ENCODE measurements around the gene MEAK7.

The MEAK7 gene

GRCh38 chr16:84504420-84505248 lies at the start of gene MEAK7:
TSS of gene MEAK7 (minus strand) at chr16:84504659. CDS start at chr16:84498086, 6,573 bp downstream.
- DNase-seq (ENCODE audit: low spot score): peak; percentile 96

GRCh38 chr16:84553873-84554399 lies 49.5 kb upstream of the MEAK7 start:
- DNase-seq (ENCODE audit: low spot score): peak; percentile 78

- DNase-seq (ENCODE audit: low spot score): no peak
Measured at GRCh38 chr16:84552135-84552534, 47.7 kb upstream of the MEAK7 start.

GRCh38 chr16:84550096-84550495 lies 45.6 kb upstream of the MEAK7 start:
- no peak for DNase-seq (ENCODE audit: low spot score)

GRCh38 chr16:84548971-84549844 lies 44.7 kb upstream of the MEAK7 start:
- DNase-seq (ENCODE audit: low spot score): peak; percentile 57

GRCh38 chr16:84548508-84548907 lies 44.0 kb upstream of the MEAK7 start:
- DNase-seq (ENCODE audit: low spot score): no peak

GRCh38 chr16:84547546-84548061 lies 43.1 kb upstream of the MEAK7 start:
- DNase-seq (ENCODE audit: low spot score): no peak

- DNase-seq (ENCODE audit: low spot score): no peak
Measured at GRCh38 chr16:84546669-84547545, 42.4 kb upstream of the MEAK7 start.

- DNase-seq (ENCODE audit: low spot score): no peak
Measured at GRCh38 chr16:84545114-84545737, 40.8 kb upstream of the MEAK7 start.

GRCh38 chr16:84544031-84544773 lies 39.7 kb upstream of the MEAK7 start:
- peak; percentile 26 for DNase-seq (ENCODE audit: low spot score)

- DNase-seq (ENCODE audit: low spot score): no peak
Measured at GRCh38 chr16:84543253-84543652, 38.8 kb upstream of the MEAK7 start.

- no peak for DNase-seq (ENCODE audit: low spot score)
Measured at GRCh38 chr16:84541999-84542817, 37.7 kb upstream of the MEAK7 start.

- no peak for DNase-seq (ENCODE audit: low spot score)
Measured at GRCh38 chr16:84540194-84540593, 35.7 kb upstream of the MEAK7 start.

GRCh38 chr16:84538222-84538840 lies 33.9 kb upstream of the MEAK7 start:
- no peak for DNase-seq (ENCODE audit: low spot score)

GRCh38 chr16:84537491-84538151 lies 33.2 kb upstream of the MEAK7 start:
- no peak for DNase-seq (ENCODE audit: low spot score)

- no peak for DNase-seq (ENCODE audit: low spot score)
Measured at GRCh38 chr16:84535851-84536250, 31.4 kb upstream of the MEAK7 start.

- no peak for DNase-seq (ENCODE audit: low spot score)
Measured at GRCh38 chr16:84535408-84535807, 30.9 kb upstream of the MEAK7 start.

- no peak for DNase-seq (ENCODE audit: low spot score)
Measured at GRCh38 chr16:84534815-84535214, 30.4 kb upstream of the MEAK7 start.

Data from CD4-positive, alpha-beta T cell treated with Interleukin-6 at 100 ng/mL for 8 hours (primary cell).